HG02763 (cell line): Measurements from ENCODE around the gene FAM163B.

Experiments
- ATAC-seq: cut with Tn5 transposase; IDR thresholded peaks from one replicate; pipeline ENCODE4 v1.9.1; 2021; ENCODE audit warnings: mild to moderate bottlenecking, moderate library complexity; ENCODE audit not compliant: unreplicated experiment

The FAM163B gene

DNA sequence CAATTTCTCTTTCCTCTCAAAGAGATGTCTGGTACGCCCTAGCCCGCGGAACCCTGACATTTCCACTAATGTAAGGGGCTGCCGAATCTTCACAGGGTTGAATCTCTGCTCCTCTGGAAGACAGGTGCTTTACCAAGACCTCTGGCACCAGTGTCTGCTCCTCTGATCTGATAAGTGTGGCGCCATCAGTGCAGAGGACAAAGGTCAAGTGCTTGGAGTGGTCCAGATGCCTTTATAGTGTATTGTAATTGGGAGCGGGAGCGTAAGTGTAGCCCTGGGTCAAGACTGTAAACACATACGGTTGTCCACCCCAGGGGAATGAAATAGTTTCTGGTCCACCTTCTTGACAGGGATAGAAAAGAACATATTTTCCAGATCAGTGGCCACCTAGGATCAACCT, 57.0 kb downstream of the FAM163B start:
- no peak for ATAC-seq

DNA sequence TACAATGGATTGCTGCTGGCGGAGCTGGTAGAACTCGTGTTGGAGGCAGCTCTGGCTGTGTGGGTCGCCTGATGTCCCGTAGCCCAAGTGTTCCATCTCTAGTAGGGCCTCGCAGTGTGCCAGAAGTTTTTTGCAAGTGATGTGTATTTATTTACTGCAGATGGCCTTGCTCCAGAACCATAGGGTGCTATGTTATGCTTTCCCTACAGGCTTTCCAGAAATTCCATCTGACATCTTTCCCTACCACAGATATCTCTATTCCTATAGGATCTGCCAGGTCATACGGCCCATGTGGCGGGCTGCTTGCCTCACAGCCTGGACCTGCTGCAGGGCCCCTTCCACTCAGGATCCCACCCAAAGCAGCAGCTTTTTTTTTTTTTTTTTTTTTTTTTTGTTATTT, 57.7 kb downstream of the FAM163B start:
- no peak for ATAC-seq

DNA sequence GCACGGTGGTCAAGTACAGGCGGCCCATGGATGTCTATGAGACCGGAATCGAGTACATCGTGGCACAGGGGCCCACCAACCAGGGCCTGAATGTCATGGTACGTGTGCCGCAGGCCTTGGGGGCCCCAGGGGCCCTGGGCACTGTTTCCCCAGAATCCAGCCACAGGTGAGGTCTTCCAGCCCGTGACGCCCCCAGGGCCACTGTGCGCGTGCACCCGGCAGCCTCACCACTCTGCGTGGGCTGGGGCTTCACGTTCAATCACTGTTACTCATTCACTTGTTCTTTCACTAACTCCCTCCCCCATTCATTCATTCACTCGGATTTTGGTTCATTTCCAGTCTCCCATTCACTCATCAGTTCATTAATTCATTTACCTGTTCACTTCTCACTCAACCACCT, 62.1 kb downstream of the FAM163B start:
- no peak for ATAC-seq

DNA sequence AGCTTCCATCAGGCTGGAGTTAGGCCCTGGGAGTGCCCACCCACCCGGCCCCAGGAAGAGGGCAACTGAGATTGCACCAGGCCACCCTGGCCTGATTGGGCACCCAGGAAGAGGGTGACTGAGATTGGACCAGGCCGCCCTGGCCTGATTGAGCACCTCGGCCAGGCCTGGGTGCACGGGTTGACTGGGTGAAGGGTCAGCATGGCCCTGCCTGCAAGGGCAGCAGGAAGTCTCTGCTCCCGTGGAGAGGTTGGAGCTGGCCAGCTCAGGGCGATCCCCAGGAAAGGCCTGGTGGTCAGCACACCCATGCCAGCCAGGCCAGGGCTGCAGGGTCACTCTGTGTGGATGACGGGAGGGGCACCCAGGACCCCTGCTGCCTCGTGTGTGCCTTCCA, 62.9 kb downstream of the FAM163B start:
- no peak for ATAC-seq

DNA sequence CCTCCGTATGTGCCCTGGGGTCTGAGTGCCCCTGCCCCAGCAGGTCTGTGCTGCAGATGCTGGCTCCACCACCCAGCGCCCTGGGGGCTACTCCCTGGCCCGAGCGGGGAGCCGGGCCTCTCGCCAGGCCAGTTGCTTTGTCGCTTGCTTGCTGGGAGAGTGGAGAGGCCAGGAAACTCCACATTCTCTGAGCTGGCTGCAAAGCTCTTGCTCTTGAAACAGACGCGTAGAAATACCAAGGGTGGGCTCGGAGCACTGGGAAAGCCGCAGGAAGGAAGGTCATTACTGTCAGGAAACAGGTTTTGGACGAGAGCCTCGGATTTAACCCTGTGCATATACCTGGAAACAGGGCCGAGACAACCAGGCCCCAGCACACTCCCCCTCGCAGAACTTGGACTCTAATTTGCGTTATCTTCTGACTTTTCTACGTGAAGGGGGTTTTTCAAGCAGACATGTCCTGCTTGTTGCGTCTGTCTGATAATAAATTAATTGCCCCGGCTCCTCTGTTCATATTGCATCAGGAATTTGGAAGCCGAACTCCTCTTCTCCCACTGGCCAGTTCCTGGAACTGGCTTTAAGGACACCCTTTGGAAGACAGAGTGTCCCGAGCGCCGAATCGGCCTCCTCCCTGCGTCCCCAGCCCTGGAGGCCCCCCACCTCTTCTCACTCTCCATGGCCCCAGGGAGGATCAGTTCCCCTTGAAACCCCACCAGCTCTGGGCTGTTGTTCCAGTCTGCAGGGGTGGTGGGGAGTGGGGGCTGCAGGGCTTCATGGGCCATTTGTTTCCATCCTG, 63.5 kb downstream of the FAM163B start:
- ATAC-seq = no peak

DNA sequence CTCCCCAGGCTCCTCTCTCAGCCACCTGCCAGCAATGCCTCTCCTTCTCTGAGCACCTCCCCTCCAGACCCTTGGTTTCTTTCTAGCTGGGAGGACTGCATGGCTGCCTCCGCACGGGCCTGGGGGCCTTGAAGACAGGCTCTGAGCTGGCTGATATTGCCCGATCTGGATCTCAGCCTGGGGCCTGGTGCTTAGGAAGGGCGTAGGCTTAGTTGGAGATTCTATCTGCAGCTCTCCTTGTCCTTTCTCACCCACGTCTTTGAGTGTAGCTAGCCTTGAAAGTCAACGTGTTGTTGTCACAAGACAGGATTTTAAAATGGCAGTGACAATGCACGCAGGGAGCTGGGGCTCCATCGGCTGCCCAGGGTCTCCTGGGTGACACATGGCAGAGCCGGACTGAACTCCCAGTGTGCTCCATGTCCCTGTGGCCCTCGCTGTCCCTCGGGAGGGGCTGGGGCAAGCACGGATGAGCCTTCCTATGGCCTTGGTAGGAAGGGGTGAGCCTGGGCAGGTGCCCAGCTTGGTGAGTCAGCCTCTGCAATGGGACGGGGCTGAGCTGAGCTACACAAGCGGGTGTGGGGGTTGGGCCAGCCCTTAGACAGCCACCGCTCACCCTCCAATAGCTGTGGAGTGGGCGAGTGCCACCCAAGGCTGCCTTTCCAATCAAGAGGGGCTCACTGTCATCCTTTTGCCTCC, 65.3 kb downstream of the FAM163B start:
- ATAC-seq = no peak

DNA sequence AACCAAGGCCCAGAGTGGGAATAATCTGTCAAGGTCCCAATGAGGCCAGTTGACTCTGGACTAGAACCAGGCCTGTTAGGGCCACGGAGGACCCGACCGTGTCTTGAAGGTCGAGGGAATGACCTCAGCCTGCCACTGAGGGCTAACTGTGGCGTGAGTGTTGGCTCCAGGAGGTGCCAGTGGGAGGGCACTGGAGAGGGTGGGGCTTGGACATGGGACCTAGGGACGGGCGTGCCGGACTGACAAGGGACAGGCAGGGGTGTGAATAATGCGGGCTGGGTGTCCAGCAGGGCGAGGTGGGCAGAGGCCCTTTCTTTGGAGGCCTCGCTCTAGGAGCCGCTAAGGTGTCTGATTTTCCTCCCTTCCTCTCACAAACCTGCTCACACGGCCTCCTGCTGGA, 67.2 kb downstream of the FAM163B start:
- no peak for ATAC-seq

DNA sequence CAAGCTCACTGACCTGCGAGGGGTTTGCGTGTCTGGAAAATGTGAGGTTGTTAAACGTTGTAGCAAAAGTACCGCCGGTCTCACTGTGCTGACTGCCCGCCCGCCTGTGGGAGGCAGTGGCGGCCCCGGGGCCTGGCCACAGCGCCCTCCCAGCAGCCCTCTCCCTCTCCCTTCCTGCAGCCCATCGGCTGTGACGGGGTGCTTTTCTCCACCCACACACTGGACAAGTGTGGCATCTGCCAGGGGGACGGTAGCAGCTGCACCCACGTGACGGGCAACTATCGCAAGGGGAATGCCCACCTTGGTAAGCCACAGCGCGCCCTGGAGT, 68.5 kb downstream of the FAM163B start:
- ATAC-seq = no peak

DNA sequence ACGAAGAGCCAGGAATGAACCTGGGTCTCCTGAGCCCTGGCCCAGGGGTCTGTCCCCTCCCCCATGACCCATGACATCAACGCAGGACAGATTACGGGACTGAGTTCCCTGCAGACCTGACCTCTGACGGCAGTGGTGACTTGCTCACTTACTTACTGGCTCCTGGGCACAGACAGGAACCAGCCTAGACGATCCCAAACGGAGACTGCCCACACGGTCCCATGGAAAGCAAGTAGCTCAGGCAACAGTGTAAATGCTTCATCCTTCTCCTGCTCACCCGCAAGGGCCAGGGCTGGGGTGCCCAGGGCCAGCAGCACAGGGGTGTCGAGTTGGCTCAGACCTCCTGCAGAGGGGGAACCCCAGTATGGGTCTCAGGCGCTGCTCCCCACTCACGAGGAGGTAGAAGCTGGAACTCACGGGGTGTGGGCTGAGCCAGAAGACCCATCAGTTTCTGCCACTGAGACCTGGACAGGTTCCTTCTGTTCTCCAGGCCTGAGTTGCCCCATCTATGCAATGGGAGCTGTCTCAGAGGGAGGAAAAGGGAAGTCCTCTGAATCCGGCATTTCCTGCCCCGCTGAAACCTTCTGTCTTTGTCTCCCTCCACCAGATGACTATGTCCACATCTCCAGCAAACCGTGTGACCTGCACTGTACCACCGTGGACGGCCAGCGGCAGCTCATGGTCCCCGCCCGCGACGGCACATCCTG, 69.0 kb downstream of the FAM163B start:
- ATAC-seq = no peak

DNA sequence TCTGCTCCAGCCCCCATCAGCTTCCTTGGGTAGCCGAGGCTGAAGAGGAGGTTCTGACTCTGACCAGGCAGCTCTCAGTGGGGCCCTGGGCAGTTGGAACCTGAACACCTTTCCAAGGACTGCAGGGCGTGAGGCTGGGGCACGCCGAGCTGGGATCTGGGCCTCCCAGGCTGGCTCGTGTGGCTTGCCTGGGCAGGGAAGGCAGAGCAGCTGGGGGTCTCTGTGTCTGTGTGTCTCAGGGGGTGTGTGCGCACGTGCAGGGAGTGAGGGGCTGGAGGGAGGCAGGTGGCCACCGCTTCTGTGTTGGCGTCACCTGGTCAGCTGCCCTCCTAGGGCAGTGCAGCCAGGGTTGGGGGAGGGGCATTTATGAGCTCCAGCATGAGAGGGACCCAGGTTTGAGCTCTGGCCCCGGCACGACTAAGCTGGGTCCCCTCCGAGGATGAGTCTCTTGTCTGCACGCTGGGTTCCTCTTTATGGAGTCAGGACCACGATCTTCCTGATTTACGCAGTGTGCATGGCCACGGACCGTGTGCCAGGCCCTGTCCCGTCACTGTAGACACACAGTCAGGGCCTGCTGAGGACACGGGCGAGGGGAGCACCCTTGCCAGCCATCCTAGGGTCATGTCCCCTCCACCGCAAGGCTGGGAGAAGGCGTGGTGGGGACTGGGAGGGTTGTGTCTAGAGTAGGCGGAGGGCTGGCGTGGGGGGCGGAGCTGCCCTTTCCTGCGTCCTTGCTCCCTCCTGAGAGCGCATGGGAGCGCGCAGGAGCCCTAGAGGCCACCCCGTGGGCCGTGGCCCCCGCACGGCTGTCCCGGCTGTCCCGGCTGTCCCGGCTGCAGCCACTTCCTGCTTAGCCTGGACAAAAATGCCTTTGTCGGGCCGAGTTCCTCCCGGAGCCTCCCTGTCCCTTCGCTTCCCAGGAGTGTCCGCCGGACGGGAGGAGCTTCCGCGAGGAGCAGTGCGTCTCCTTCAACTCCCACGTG, 70.0 kb downstream of the FAM163B start:
- no peak for ATAC-seq

DNA sequence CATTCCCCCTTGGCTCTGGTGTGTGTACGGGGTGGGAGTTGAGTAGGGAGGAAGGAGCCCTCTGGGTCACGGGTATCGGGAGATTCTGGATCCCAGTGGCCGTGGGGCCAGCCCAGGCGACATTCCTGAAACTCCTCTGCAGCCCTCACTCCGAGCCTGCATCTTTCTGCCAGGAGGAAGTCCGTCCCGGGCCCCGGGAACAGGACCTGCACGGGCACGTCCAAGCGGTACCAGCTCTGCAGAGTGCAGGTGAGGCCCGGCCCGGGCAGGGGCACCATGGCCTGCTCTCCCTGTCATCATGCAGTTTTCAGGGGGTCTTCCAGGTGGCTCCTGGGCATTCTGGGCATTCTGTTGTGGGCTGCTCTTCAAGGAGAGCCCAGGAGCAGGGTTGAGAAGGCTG, 71.0 kb downstream of the FAM163B start:
- no peak for ATAC-seq

DNA sequence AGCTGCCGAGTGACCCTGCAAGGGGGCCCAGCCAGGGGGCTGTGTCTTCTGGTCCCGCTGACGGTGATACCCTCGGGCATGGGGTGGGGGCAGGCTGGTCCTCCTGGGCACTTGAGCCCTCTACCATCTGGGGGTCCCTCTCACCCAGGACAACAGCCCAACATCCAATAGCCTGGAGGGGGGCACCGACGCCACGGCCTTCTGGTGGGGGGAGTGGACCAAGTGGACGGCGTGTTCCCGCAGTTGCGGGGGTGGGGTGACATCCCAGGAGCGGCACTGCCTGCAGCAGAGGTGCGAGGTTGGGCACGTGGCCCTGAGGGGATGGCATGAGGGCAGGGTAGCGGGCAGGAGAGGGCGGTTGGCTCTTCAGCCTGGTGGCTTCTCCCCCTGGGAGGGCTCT, 71.9 kb downstream of the FAM163B start:
- ATAC-seq = no peak

DNA sequence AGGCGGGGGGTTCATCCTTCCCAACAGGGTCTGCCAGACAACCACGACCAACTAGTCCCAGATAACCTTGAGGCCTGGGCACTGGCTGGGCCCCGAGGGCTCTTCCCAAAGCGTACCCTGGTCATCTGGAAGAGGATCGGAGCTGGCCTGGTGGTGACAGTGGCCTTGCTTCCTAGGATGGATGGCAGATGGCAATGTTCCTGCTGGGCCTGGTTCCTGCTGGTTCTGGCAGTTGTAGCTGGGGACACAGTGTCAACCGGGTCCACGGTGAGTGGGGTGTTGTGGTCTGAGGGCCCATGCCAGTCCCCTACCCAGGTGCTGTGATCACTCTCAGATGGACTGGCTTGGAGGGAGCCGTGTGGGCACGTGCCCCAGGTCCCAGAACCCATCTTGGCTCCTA, 72.7 kb downstream of the FAM163B start:
- no peak for ATAC-seq

DNA sequence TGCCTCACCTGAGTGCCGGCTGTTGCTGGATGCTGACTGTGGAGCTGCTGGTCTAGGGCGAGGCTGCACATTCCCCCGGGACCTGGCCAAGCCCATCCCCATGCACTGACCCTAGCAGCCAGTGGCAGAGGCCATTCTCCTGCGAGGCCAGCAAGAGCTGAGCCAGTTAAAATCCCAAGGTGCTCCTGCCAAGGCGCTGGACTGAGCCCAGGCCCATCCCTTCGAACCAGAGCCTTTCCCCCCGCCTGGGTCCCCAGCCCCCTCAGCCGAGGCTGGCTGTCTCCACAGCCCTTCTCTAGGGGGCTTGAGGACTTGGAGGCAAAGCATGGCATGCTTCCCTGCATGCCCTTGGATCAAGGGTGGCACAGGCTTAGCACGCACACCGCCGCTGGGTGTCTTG, 73.1 kb downstream of the FAM163B start:
- ATAC-seq = no peak

DNA sequence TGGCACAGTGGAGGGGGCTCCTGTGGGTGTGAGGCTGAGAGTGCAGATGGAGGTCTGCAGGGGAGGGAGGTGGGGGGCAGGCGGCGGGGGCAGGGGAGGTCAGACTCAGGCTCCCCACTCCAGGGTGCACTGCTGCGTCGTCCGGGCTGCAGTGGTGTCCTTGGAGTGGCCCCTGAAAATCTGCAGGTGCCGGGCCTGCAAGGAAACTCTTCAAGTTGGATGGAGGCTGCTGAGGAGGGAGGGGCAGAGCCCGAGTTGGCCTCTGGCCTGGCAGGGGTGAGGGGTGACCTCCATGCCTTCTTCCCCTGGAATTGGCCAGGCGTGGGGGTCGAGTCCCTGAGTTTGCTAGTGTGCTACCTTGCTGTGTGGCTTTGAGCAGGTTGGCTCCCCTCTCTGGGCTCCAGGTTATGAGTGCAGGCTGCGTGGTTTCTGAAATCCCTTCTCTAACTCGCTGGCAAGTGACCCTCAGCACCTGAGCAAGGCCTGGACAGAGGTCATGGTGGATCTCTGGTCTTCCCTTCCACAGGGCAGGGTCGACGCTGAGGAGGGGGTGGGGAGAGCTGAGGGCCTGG, 73.8 kb downstream of the FAM163B start:
- no peak for ATAC-seq

DNA sequence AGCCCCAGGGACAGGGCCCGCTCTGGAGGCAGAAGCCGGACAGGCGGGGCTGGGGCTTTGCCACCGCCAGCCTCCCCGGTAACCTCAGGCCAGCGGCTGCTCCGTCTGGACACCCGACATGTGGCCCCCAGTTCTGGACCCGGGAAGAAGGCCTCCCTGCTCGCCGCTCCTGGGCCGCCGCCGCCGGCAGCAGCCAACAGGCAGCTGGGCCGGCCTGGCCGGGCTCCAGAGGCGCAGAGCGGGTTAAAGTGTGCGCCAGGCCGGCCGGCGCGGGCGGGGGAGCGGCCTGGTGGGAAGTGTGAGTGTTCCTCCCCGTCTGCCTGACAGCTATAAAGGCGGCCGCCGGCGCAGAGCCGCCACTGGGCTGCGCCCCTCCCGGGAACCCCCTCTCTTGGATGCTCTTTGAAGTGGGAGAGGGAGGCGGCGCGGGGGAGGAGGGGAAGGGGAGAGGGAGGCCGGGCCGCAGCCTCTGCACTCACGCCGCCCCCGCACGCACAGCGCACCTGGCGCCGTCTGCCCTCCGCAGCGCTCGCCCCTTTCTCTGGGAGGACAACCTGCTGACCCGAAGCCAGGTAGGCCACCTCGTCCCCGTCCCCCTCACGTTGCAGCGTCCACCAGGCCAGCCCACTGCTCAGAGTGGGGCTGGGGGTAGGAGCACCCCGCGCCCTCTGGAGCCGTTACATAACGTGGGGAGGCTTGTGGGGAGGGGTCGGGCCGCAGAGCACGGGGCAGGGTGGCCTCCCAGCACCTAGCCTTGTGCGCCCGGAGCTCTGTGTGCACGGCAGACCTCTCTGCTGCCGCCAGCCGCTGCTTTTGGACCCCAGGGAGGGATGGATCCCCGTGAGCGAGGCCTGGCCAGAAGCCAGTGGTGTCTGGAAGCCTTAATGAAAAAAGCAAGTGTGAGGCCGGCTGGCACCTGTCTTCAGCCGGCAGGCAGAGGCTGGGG, 74.6 kb downstream of the FAM163B start, which contains the start of gene ADAMTSL2:
Gene ADAMTSL2 (plus strand): TSS at position 359 of the 946 bp plus-strand sequence. CDS start 2,009 bp downstream, outside the sequence.
- ATAC-seq = no peak

DNA sequence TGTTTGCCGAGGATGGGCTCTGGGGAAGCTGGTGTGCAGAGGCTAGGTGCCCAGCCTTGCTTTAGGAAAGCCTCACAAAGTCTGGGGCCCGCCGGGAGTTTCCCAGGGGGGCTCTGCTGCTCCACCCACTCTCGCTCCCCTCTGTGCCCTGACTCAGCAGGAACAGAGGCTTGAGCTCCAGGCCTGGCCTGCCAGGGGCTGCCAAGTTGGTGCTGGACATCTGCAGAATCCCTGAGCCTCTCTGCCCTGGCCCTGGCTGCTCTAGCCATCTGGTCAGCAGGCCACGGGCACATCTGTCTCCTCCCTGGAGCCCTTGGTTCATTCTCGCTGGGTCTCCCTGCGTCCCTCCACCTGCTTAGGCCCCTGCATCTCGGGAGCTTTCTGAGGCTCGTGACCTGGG, 75.3 kb downstream of the FAM163B start:
- no peak for ATAC-seq

DNA sequence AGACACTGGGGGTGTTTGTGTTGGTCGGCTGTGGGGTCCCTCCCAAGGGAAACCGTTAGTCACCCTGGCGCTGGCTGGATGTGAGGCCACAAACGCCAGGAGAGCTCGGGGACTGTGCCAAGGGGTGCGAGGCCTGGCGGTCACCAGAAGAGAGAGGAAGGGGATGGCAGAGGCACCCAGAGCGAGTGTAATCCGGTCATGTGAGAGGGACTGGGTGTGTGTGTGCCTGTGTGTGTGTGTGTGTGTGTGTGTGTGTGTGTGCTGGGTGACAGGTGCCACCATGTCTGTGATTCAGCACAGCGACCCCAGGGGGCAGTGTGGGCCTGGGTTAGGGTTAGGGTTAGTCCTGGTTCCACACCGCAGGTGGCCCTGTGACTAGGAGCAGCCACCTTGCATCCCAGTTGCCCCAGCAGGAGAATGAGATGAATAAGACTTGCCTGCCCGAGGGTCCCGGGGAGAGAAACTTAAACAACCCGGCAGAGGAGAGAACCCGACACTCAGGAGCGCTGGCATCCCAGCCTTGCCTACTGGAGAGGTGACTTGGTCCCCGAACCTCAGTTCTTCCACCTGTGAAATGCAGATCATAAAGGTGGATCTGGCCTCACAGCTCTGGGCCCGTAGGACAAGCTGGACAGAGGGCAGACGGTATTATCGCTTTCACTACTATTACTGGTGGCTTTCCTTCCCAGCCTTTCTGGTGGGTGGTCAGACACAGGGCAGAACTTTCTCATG, 76.1 kb downstream of the FAM163B start:
- no peak for ATAC-seq

DNA sequence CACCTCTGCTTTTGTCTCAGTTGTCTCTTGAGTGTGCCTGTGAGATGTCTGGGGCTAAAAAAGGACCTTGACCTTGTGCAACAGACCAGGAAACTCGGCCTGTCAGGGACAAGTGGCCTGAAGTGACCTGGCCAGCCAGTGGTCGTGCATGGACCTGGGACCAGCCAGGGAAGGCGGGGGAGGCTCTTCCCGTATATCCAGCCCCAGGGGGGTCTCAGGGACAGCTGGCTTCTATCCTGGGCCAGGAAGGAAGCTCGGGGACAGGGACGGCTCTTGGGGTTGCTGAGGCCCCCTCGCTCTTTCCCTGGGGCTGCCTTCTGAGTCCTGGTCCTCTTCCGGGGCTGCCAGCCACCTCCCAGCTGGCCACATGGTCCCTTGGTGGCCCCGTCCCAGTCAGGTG, 77.9 kb downstream of the FAM163B start:
- ATAC-seq = no peak
